ENCODE measurements around the gene ATP8A2.

GRCh38 chr13:25752957-25753551 lies 381.3 kb downstream of the ATP8A2 start:
- TF ChIP-seq CTCF (IDR thresholded peaks at IDR 0.05): no peak
- TF ChIP-seq POLR2AphosphoS5 (IDR thresholded peaks at IDR 0.05): no peak
- TF ChIP-seq POLR2A (IDR thresholded peaks at IDR 0.05): no peak

All from transverse colon (tissue), 4 donors.